ENCODE measurements around the gene PRXL2C.
"Not testable (repeated sequence)": the region's sequence is repeated elsewhere in the genome, so short reads cannot be mapped to it uniquely, and the experiment has no call there.

Gene PRXL2C

DNA sequence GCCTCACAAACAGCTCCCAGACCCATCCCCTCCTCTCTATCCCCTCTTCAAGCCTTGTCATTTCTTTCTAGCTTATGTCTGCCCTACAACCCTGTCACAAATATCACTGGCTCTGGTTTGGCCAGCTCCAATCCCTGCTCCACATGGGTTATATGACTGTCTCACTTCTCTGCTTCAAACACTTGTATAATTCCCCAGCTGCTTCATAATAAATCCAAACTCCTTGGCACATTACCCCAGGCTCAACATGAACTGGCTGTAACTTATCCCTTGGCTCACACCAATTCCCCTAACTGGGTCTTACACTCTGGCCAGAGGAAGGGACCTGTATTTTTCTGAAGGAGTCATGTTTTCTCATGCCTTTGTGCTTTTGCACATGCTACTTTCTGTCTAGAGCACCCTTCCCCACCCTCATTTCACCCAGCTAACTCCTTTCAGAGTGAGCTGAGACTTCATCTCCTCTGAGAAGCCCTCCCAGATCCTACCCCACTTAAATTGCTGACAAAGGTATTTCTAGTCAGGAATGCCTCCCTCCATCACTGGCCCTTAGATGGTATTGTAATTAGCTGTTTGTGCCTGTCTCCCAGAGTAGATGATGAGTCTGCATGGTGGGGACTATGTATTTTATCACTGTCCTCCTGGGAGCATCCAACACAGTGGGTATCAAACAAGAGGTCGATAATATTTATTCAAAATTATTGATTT lies 5.3 kb downstream of the PRXL2C start:
- DNase-seq: no peak

DNA sequence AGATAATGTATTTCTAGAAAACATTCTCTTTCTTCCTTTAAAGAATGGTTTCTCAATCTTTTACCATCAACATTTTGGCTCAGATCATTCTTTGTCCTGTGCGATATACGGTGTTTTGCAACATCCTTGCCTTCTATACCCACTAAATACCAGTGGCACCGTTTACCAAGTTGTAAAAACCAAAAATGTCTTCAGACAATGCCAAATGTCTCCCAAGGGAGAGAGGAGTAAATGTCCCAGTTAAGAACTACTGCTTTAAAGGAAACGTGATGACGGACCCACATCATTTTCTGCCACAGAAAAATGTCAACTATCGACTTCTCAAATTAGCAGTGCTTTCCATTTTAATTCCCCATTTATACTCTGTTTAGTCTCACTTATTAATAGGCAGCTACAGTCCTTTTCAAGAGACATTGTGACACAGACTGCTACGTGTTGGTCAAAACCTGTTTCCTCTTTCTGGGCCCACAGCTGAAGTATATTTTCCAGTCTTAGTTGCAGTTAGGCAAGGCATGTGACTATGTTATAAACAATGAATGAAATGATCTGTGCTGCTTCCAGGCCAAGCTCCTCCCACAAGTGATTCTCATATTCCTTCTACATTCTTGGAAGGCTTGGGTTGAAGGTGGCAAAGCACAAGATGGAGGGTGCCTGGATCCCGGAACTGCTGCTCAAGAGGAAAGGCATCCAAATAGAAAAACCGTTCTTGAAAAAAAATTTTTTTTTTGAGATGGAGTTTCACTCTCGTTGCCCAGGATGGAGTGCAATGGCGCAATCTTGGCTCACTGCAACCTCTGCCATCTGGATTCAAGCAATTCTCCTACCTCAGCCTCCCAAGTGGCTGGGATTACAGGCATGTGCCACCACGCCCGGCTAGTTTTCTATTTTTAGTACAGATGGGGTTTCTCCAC lies 8.8 kb downstream of the PRXL2C start:
- no peak for DNase-seq

- no peak for DNase-seq
These were observed 11.0 kb downstream of the PRXL2C start for GRCh38 chr9:96644137-96644536.

GRCh38 chr9:96641514-96641913 lies 13.6 kb downstream of the PRXL2C start:
- no peak for DNase-seq

GRCh38 chr9:96638606-96639364 lies 16.3 kb downstream of the PRXL2C start:
- DNase-seq: no peak

DNA sequence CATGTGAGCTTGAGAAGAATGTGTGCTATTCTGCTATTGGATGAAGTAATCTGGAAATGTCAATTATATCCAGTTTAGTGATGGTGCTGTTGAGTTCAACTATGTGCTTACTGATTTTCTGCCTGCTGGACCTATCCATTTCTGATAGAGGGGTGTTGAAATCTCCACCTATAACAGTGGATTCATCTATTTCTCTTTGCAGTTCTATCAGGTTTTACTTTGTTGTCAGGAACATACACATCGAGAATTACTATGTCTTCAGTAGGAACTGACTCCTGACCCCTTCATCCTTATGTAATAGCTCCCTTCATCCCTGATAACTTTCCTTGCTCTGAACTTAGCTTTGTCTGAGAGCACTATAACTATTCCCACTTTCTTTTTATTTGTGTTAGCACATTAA lies 18.7 kb downstream of the PRXL2C start:
- DNase-seq: no peak

DNA sequence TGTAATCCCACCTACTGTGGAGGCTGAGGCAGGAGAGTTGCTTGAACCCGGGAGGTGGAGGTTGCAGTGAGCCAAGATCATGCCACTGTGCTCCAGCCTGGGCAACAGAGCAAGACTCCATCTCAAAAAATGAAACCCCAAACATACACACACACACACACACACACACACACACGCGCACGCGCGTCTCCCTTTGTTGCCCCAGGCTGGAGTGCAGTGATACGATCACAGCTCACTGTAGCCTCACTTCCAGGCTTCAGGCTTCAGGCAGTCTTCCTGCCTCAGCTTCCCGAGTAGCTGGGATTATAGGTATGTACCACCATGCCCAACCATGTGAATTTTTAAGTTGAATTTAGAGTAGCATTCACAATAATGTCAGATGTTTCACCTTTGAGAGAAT lies 21.5 kb downstream of the PRXL2C start:
- DNase-seq: not testable (repeated sequence)

GRCh38 chr9:96626912-96627311 lies 28.2 kb downstream of the PRXL2C start:
- no peak for DNase-seq

DNA sequence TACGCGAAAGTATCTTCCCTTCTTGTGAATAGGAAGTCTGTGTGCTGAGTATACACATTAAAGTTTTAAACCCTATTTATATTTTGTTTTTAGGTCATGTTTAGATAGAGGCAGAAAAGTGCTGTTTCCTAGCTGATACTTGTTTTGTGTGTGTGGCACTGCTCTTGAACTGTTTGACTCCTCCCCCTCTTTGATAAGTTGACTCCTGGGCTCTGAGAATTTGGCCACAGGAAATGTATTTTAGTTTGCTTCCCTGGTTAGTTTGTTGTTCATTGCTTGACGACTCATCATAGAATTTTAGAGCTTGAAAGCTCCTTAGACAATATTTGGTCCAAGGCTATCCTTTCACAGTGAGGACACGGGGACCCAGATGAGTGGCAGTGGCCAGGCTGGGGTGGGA lies 33.5 kb downstream of the PRXL2C start:
- no peak for DNase-seq

DNA sequence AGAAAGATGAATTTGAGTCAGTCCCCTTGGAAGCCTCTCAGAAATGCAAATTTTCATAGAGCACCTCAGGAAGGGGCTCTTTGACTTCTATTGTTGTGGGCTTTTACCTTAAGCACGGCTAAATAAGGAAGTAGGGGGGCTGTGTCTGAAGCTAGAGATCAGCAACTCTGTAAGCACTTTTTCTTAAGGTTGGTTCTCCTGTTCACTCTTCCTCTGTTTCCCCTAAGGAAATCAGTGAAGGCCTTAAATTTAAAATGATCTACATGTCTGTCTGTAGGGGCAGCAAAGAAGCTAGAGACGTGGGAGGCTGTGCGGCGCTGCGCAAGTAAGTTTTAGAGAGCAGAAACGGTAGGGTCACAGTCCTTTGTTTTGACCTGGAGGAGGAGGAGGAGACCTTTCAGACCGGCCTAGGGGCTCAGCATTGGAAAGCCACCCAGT lies 34.3 kb downstream of the PRXL2C start:
- no peak for DNase-seq

DNA sequence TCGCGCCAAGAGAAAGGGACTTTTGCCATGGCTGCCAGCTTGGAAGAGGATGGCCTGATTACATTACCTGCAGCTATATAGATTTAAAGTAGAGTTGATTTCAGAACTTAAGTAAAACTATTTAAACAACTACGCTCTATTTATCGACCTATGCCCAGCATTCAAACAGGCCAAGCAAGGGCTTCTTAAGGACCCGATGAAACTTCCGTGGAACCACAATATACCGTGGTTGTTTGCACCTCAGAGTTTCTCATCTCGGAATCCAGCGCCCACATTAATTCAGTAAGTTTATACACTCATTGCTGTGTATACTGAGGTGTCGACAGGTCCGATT lies 35.0 kb downstream of the PRXL2C start:
- DNase-seq: no peak

GRCh38 chr9:96619491-96620180 lies 35.5 kb downstream of the PRXL2C start, which contains the start of gene CDC14B:
Gene CDC14B (minus strand): TSS chr9:96619843. CDS start chr9:96619378, 465 bp downstream.
- peak; percentile 75 for DNase-seq

- DNase-seq: no peak
These were observed 36.0 kb downstream of the PRXL2C start for GRCh38 chr9:96619124-96619465.

- DNase-seq: peak; percentile 28
These were observed 36.7 kb downstream of the PRXL2C start for GRCh38 chr9:96618209-96619123.

DNA sequence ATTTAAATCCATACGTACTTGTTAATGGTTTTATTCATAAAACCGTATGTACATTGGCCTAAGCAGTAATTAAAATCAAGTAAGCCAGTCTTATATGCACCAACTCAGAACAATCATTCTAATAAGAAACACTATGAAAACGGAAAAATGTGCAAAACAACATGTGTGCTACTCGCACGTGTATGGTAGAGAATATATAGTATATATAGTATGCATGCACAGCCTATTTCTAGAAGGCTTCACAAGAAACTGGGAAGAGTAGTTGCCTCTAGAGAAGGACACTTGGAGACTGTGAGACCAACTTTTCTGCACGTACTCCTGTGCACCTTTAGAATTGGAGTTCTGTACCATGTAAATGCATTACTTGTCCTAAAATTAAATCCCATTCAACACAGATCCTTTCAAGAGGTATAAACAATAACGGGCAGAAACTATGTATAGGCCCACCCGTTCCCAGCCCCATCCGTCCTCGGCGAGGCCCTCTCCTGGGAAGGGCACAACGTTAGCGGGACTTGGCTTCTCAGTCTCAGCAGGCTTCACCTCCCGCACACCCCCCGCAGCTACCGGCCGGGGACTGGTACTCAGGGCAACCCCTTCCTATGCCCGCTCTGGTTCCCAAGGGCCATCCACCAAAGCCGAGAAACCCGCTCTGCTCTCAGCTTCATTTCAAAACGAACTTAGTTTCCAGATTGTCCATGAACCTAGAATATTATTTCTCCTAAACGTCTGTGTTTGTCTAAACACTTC lies 37.5 kb downstream of the PRXL2C start:
- DNase-seq: no peak

DNA sequence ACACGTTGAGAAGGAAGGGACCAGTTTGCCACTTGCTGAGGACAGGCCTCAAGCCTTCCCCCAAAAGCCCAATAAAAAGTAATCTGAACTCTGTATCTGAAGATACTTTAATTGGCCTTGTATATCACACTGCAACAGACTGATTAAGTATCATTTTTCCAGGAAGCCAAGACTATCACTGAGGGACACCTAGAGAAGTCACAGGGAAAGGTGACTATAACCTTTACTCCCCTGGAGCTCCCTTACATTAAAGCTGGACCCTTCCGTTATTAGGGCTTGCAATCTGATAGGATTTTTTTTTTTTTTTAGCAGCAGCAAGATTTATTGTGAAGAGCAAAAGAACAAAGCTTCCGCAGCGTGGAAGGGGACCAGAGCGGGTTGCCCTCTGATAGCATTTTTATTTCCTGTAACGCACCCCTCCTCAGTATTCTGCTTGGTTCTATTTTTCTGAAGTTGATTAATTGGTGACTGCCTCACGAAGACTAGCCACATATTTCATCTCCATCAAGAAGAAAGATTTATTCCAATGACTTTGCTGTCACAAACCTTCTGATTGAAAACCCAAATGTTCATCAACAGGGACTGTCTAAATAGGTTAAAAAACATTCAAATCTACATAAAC lies 38.2 kb downstream of the PRXL2C start:
- no peak for DNase-seq

DNA sequence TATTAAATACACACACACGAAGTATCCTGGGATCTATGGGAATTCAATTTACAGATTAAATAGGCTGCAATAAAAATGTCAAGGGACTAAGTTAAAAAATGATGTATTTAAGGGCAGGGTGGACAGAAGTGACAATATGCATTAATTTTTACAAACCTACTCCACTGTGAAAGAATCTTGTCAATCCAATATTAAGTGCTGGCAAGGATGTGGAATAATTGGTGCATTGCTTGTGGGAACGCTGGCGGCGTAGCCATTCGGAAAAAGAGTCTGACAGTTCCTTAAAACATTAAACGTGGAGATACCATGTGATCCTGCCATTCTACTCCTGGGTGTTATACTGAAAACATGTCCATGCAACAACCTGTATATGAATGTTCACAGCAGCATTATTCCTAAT lies 39.7 kb downstream of the PRXL2C start:
- DNase-seq: no peak

GRCh38 chr9:96614664-96615063 lies 40.5 kb downstream of the PRXL2C start:
- DNase-seq: not testable (repeated sequence)

DNA sequence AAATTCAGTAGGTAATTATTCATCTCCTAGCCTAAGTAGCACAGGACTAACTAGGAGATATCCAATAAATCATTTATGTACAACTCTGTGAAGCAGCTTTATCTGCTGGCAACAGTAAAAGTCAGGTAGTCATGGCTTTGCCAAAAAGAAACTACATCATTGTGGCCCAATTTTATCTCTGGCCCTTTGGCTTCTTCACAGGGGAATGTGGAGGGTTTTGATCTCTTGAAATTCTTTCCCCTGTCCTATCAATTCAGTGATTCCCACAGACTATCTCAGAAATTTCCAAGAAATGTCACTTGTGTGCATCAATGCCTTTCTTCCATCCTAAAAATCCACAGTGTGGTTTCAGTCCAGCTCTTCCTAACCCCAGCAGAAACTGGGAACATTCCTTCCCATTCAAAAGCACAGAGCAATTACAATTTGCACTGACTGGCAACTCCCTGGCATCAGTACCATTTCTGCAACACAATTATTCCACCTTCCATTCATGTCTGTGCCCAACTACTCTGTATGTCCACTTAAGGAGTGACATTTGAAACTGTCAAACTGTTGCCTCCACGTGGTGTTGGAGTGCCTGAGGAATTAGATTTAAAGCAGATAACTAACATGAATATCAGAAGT lies 42.0 kb downstream of the PRXL2C start:
- DNase-seq: no peak
